ENCODE results near the gene CELF6.

CELF6 gene

GRCh38 chr15:72271221-72271620 lies 48.7 kb downstream of the CELF6 start:
- DNase-seq: no peak

- no peak for DNase-seq
These were observed 50.2 kb downstream of the CELF6 start for GRCh38 chr15:72269739-72270138.

- no peak for DNase-seq
These were observed 54.9 kb downstream of the CELF6 start for GRCh38 chr15:72265031-72265430.

- no peak for DNase-seq
These were observed 67.2 kb downstream of the CELF6 start for GRCh38 chr15:72252663-72253299.

- DNase-seq: no peak
These were observed 70.7 kb downstream of the CELF6 start for GRCh38 chr15:72249142-72249810.

GRCh38 chr15:72248514-72248913 lies 71.4 kb downstream of the CELF6 start:
- no peak for DNase-seq

- DNase-seq: no peak
These were observed 77.1 kb downstream of the CELF6 start for GRCh38 chr15:72242775-72243370.

GRCh38 chr15:72239652-72240051 lies 80.3 kb downstream of the CELF6 start:
- DNase-seq: no peak

GRCh38 chr15:72238586-72238985 lies 81.4 kb downstream of the CELF6 start:
- DNase-seq: no peak

GRCh38 chr15:72237853-72238224 lies 82.1 kb downstream of the CELF6 start:
- DNase-seq: no peak

GRCh38 chr15:72237029-72237852 lies 82.7 kb downstream of the CELF6 start:
- DNase-seq: peak; percentile 99

- DNase-seq: no peak
These were observed 83.5 kb downstream of the CELF6 start for GRCh38 chr15:72236381-72237003.

- DNase-seq: no peak
These were observed 84.7 kb downstream of the CELF6 start for GRCh38 chr15:72235298-72235697.

Measured in fibroblast of upper back skin (primary cell).